Measurements from ENCODE around the gene PACRG.

Gene PACRG

DNA sequence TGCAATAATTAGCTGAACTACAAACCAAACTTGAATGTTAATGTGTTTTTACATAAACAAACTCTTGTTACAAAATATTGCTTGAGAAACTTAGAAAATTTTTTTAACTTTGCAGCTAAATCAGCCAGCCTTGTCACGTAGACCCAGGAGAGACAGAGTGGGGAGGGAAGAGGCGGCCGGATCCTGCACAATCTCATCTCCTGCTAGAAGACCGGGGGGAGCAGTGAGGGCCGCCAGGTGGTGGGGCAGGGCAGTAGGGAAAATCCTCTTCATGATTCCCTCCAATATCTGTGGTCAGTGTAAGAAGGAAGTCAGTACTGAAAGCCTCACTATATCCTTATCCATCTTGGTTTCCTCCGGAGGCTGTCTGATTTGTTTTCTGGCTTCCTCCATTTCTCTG, 193.3 kb downstream of the PACRG start:
- Histone ChIP-seq H3K4me3 (ENCODE audit: insufficient read depth, low read length, poor library complexity, severe bottlenecking) (no peak overlapping the region), H3K36me3 (ENCODE audit: low read length) (no peaks in the 10 kb centered on the region), H3K9ac (ENCODE audit: low read length) (no peak overlapping the region), H3K79me2 (ENCODE audit: insufficient read depth, low read length) (no peaks in the 10 kb centered on the region), H3K4me2 (ENCODE audit: low read depth, low read length, poor library complexity, severe bottlenecking) (no peak overlapping the region), H3K27me3 (ENCODE audit: low read length) (no peaks in the 10 kb centered on the region), H2AFZ (ENCODE audit: low read depth, low read length, severe bottlenecking) (no peak overlapping the region), H3K27ac (ENCODE audit: low read depth, low read length) (no peak overlapping the region), H3F3A (ENCODE audit: insufficient read depth) (no peaks in the 10 kb centered on the region), H3K9me2 (replicated peaks; ENCODE audit: insufficient read depth, low read length) (no peaks in the 10 kb centered on the region), H4K20me1 (ENCODE audit: low read depth, low read length) (no peaks in the 10 kb centered on the region), H3K9me3 (ENCODE audit: insufficient read depth, low read length) (0 out of 2 replicates have a peak, but pooled peaks cover 5% of the 10 kb centered on the region)
- no peak for TF ChIP-seq EZH2phosphoT487 (conservative IDR thresholded peaks at IDR 0.05; ENCODE audit: low read length)
- TF ChIP-seq, protein P1, sequence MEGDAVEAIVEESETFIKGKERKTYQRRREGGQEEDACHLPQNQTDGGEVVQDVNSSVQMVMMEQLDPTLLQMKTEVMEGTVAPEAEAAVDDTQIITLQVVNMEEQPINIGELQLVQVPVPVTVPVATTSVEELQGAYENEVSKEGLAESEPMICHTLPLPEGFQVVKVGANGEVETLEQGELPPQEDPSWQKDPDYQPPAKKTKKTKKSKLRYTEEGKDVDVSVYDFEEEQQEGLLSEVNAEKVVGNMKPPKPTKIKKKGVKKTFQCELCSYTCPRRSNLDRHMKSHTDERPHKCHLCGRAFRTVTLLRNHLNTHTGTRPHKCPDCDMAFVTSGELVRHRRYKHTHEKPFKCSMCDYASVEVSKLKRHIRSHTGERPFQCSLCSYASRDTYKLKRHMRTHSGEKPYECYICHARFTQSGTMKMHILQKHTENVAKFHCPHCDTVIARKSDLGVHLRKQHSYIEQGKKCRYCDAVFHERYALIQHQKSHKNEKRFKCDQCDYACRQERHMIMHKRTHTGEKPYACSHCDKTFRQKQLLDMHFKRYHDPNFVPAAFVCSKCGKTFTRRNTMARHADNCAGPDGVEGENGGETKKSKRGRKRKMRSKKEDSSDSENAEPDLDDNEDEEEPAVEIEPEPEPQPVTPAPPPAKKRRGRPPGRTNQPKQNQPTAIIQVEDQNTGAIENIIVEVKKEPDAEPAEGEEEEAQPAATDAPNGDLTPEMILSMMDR (IDR thresholded peaks at IDR 0.05; ENCODE audit: insufficient read depth, low read length, poor library complexity, severe bottlenecking), result no peak

DNA sequence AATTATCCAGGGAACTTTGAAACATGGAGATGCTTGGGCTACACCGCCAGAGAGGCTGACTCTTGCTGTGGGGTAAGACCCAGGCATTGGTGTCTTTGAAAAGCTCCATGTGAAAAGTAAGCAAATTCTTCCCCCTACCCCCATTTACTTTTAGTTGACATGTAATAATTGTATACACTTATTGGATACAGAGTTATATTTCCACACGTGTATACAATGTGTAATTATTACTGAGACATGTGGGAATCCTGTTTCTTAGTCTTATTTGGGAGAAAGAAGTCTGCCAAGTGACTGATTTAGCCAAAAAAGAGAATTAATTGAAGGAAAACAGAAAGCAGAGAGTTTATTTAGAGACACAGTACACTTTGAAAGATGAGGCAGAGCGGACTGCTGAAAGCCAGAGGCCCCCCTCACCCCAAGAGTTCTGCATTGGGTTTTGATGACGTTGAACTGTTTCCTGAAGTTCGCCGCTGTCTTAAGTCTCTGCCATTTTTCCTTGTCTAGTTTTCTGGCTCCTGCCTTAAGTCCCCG, 193.8 kb downstream of the PACRG start:
- Histone ChIP-seq H3K27ac (ENCODE audit: low read depth, low read length) (no peak overlapping the region), H3F3A (ENCODE audit: insufficient read depth) (no peaks in the 10 kb centered on the region), H3K9ac (ENCODE audit: low read length) (no peak overlapping the region), H3K36me3 (ENCODE audit: low read length) (no peaks in the 10 kb centered on the region), H3K4me2 (ENCODE audit: low read depth, low read length, poor library complexity, severe bottlenecking) (no peak overlapping the region), H3K9me2 (replicated peaks; ENCODE audit: insufficient read depth, low read length) (no peaks in the 10 kb centered on the region), H2AFZ (ENCODE audit: low read depth, low read length, severe bottlenecking) (no peak overlapping the region), H3K9me3 (ENCODE audit: insufficient read depth, low read length) (0 out of 2 replicates have a peak, but pooled peaks cover 5% of the 10 kb centered on the region), H3K4me3 (ENCODE audit: insufficient read depth, low read length, poor library complexity, severe bottlenecking) (no peak overlapping the region), H3K27me3 (ENCODE audit: low read length) (no peaks in the 10 kb centered on the region), H4K20me1 (ENCODE audit: low read depth, low read length) (no peaks in the 10 kb centered on the region), H3K79me2 (ENCODE audit: insufficient read depth, low read length) (no peaks in the 10 kb centered on the region)
- no peak for TF ChIP-seq EZH2phosphoT487 (conservative IDR thresholded peaks at IDR 0.05; ENCODE audit: low read length)
- TF ChIP-seq, protein P1 (IDR thresholded peaks at IDR 0.05; ENCODE audit: insufficient read depth, low read length, poor library complexity, severe bottlenecking), result no peak

DNA sequence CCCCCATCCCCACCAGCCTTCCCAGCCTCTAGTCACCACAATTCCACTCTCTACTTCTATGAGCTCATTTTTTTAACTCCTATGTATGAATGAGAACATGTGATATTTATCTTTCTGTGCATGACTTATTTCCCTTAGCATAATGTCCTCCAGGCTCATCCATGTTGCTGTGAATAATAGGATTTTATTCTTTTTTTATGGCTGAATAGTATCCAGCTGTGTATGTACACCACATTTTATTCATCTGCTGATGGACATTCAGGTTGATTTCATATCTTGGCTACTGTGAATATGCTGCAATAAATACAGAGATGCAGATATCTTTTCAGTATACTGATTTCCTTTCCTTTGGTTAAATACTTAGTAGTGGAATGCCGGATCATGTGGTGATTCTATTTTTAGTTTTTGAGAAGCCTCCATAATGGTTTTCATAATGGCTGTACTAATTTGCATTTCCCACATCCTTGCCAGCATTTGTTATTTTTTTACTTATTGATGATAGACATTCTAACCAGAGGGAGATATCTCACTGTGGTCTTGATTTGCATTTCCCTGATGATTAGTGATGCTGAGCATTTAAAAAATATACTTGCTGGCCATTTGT, 194.9 kb downstream of the PACRG start:
- Histone ChIP-seq H3K4me2 (ENCODE audit: low read depth, low read length, poor library complexity, severe bottlenecking) (no peak overlapping the region), H2AFZ (ENCODE audit: low read depth, low read length, severe bottlenecking) (no peak overlapping the region), H3K9me3 (ENCODE audit: insufficient read depth, low read length) (0 out of 2 replicates have a peak, but pooled peaks cover 5% of the 10 kb centered on the region), H3K79me2 (ENCODE audit: insufficient read depth, low read length) (no peaks in the 10 kb centered on the region), H4K20me1 (ENCODE audit: low read depth, low read length) (no peaks in the 10 kb centered on the region), H3F3A (ENCODE audit: insufficient read depth) (no peaks in the 10 kb centered on the region), H3K27me3 (ENCODE audit: low read length) (no peaks in the 10 kb centered on the region), H3K9ac (ENCODE audit: low read length) (no peak overlapping the region), H3K27ac (ENCODE audit: low read depth, low read length) (no peak overlapping the region), H3K9me2 (replicated peaks; ENCODE audit: insufficient read depth, low read length) (no peaks in the 10 kb centered on the region), H3K4me3 (ENCODE audit: insufficient read depth, low read length, poor library complexity, severe bottlenecking) (no peak overlapping the region), H3K36me3 (ENCODE audit: low read length) (no peaks in the 10 kb centered on the region)
- TF ChIP-seq EZH2phosphoT487 (conservative IDR thresholded peaks at IDR 0.05; ENCODE audit: low read length), result no peak
- TF ChIP-seq, protein P1 (IDR thresholded peaks at IDR 0.05; ENCODE audit: insufficient read depth, low read length, poor library complexity, severe bottlenecking), result no peak
